PC-9 (cell line): ENCODE results near the gene TRMT2A. TPM values are rescaled to one million over a fixed set of nuclear protein-coding genes. Genes with fewer than 3 reads are reported as not detected.

Experiments used
- BruUV-seq: library from RNA; stranded (reverse); fragments of 400-500 nt; replicated peaks from 2 replicates; lab custom pipeline; 2021; lab: Mats Ljungman, UMichigan
- CTCF ChIA-PET: fragments of 300-600 bp; sonication (Branson Sonifier 250); formaldehyde crosslinking; loops from one replicate; lab custom pipeline; 2022; ENCODE audit warnings: antibody characterized with exemption; lab: Charles Lee
- POLR2A ChIA-PET: fragments of 300-600 bp; sonication (Branson Sonifier 250); formaldehyde crosslinking; loops from one replicate; lab custom pipeline; 2022; ENCODE audit warnings: antibody characterized with exemption; ENCODE audit not compliant: unreplicated experiment; lab: Charles Lee
- DNase-seq, 2 experiments: peaks; one replicate each; pipeline versions ENCODE4 v3.0.0 to v3.0.0-alpha.2; 2015 to 2022; ENCODE audit warnings: mixed read lengths in 1 of 2
- H2AFZ ChIP-seq: fragments of 200-600 bp; sonication (generic); 2 replicates; pipeline ENCODE4 v1.8.1; 2017; ENCODE audit warnings: antibody characterized with exemption
- H3F3A ChIP-seq: fragments of 200-600 bp; sonication (generic); 2 replicates; pipeline ENCODE4 v1.8.1; 2017; ENCODE audit warnings: antibody characterized with exemption, mild to moderate bottlenecking, low read depth; ENCODE audit not compliant: insufficient read depth
- H3K27ac ChIP-seq: fragments of 200-600 bp; sonication (generic); 2 replicates; pipeline ENCODE4 v1.6.1; 2016; ENCODE audit warnings: mixed run types
- H3K27me3 ChIP-seq: fragments of 200-600 bp; sonication (generic); 2 replicates; pipeline ENCODE4 v1.6.1; 2016; ENCODE audit warnings: low read depth, mixed run types; ENCODE audit not compliant: insufficient read depth
- H3K36me3 ChIP-seq: fragments of 200-600 bp; sonication (generic); 2 replicates; pipeline ENCODE4 v1.6.1; 2016; ENCODE audit warnings: low read depth, mixed run types
- H3K4me1 ChIP-seq: fragments of 200-600 bp; sonication (generic); replicated peaks from 2 replicates; pipeline ENCODE4 v1.6.1; 2016; ENCODE audit warnings: mixed run types; ENCODE audit not compliant: insufficient read depth
- H3K4me2 ChIP-seq: fragments of 200-600 bp; sonication (generic); 2 replicates; pipeline ENCODE4 v1.6.1; 2017; ENCODE audit warnings: mixed run types
- H3K4me3 ChIP-seq: fragments of 200-600 bp; sonication (generic); 2 replicates; pipeline ENCODE4 v1.6.1; 2016; ENCODE audit warnings: mixed run types
- H3K79me2 ChIP-seq: fragments of 200-600 bp; sonication (generic); 2 replicates; pipeline ENCODE4 v1.6.1; 2017; ENCODE audit warnings: low read depth, mixed run types
- H3K9me2 ChIP-seq: fragments of 200-600 bp; sonication (generic); 2 replicates; pipeline ENCODE4 v1.8.1; 2017; ENCODE audit warnings: mild to moderate bottlenecking; ENCODE audit not compliant: insufficient read depth
- H3K9me3 ChIP-seq: fragments of 200-600 bp; sonication (generic); 2 replicates; pipeline ENCODE4 v1.8.1; 2016; ENCODE audit warnings: low read depth; ENCODE audit not compliant: insufficient read depth
- H4K20me1 ChIP-seq: fragments of 200-600 bp; sonication (generic); 2 replicates; pipeline ENCODE4 v1.8.1; 2017; ENCODE audit not compliant: insufficient read depth
- CTCF ChIP-seq: fragments of 200-600 bp; sonication (generic); conservative IDR thresholded peaks from 2 replicates; pipeline ENCODE4 v1.6.1; 2017; ENCODE audit warnings: mixed run types, antibody characterized with exemption, mild to moderate bottlenecking, moderate library complexity
- EZH2 ChIP-seq: fragments of 200-600 bp; sonication (generic); IDR thresholded peaks from 2 replicates; pipeline ENCODE4 v1.8.0; 2017; ENCODE audit warnings: antibody characterized with exemption, low read depth
- intact Hi-C: fragments of 100-400 bp; cut with micrococcal nuclease; formaldehyde crosslinking; loops from one replicate; pipeline ENCODE4 v1.10.0; 2022; ENCODE audit not compliant: unreplicated experiment
- total RNA-seq: library from RNA; stranded (reverse); gene quantifications from 2 replicates; pipeline ENCODE4 v1.2.3, GENCODE V29; 2021

Gene TRMT2A
- total RNA-seq, 1 experiment from 2014 or later = 31.5 TPM

GRCh38 chr22:20140107-20140445 is 23.1 kb upstream of the TRMT2A start:
- Histone ChIP-seq H3K4me2 (no peak overlapping the region), H3K4me1 (no peaks in the 10 kb centered on the region), H3K27ac (no peak overlapping the region), H3K9me2 (no peaks in the 10 kb centered on the region), H3K79me2 (no peaks in the 10 kb centered on the region), H3K9me3 (no peaks in the 10 kb centered on the region), H3K27me3 (no peaks in the 10 kb centered on the region), H3K4me3 (no peak overlapping the region), H3F3A (no peaks in the 10 kb centered on the region), H2AFZ (no peak overlapping the region), H3K36me3 (no peaks in the 10 kb centered on the region), H4K20me1 (peaks cover 2% of the 10 kb centered on the region; the same call in 1 of the 2 replicates)
- ChIA-PET POLR2A (no interaction called here), CTCF (no interaction called here)
- no peak for DNase-seq
- TF ChIP-seq EZH2 (no peak), CTCF (no peak)
- BruUV-seq = no TSS peak
- intact Hi-C loops = no loop called here

- CTCF ChIA-PET = no interaction called here
- Histone ChIP-seq H3K9me3 (no peaks in the 10 kb centered on the region), H3K27me3 (no peaks in the 10 kb centered on the region), H3K4me3 (no peak overlapping the region), H3K36me3 (no peaks in the 10 kb centered on the region), H2AFZ (no peak overlapping the region), H4K20me1 (peaks cover 7% of the 10 kb centered on the region; the same call in 1 of the 2 replicates), H3K27ac (no peak overlapping the region), H3K4me2 (no peak overlapping the region), H3K9me2 (no peaks in the 10 kb centered on the region), H3K4me1 (no peaks in the 10 kb centered on the region), H3K79me2 (no peaks in the 10 kb centered on the region), H3F3A (no peaks in the 10 kb centered on the region)
- TF ChIP-seq EZH2 (no peak), CTCF (no peak)
- intact Hi-C loops = no loop called here
- DNase-seq = no peak
- no TSS peak for BruUV-seq
- POLR2A ChIA-PET = no interaction called here
Observed at GRCh38 chr22:20139391-20140106, 22.5 kb upstream of the TRMT2A start.

- H3F3A ChIP-seq = no peaks in the 10 kb centered on the region
- intact Hi-C loops = no loop called here
- H3K4me1 ChIP-seq = no peaks in the 10 kb centered on the region
- ChIA-PET CTCF (no interaction called here), POLR2A (no interaction called here)
- no peak overlapping the region for H3K4me2 ChIP-seq
- no peak for DNase-seq
- H3K9me3 ChIP-seq = no peaks in the 10 kb centered on the region
- H3K4me3 ChIP-seq = no peak overlapping the region
- no peaks in the 10 kb centered on the region for H3K9me2 ChIP-seq
- peaks cover 7% of the 10 kb centered on the region; the same call in 1 of the 2 replicates for H4K20me1 ChIP-seq
- no peaks in the 10 kb centered on the region for H3K27me3 ChIP-seq
- H3K36me3 ChIP-seq = no peaks in the 10 kb centered on the region
- no peak overlapping the region for H3K27ac ChIP-seq
- no peak overlapping the region for H2AFZ ChIP-seq
- TF ChIP-seq CTCF (no peak), EZH2 (no peak)
- BruUV-seq = no TSS peak
- no peaks in the 10 kb centered on the region for H3K79me2 ChIP-seq
Observed at GRCh38 chr22:20138868-20139267, 21.8 kb upstream of the TRMT2A start.
